Psoas muscle (tissue), 8 donors: Measurements from ENCODE around the gene FBXO39. TPM values are rescaled to one million over a fixed set of nuclear protein-coding genes. Genes with fewer than 3 reads are reported as not detected.
A peak's percentile ranks its signal among the peaks of the same experiment; 100 is the strongest.

ENCODE experiments used
- ATAC-seq, 4 donors: fragments of 200-7000 bp; cut with Tn5 transposase; one replicate each; pipeline ENCODE4 v1.9.1; 2020; ENCODE audit warnings: moderate library complexity in 3 of 4, mild to moderate bottlenecking in 2 of 4
- DNase-seq, 2 donors: peaks; one replicate each; pipeline ENCODE4 v3.0.0-alpha.2; 2020
- H3K27ac ChIP-seq: fragments of 200-600 bp; one replicate; pipeline ENCODE4 v1.8.0; 2022
- H3K27me3 ChIP-seq, 3 donors: fragments of 200-600 bp in 1 of 3; one replicate each; pipeline versions ENCODE4 v1.6.1 to v1.8.0; 2013 to 2022; ENCODE audit warnings: low read length in 2 of 3, mild to moderate bottlenecking in 2 of 3, moderate library complexity in 1 of 3; ENCODE audit not compliant: insufficient read depth in 3 of 3
- H3K36me3 ChIP-seq, 2 donors: fragments of 200-600 bp in 1 of 2; one replicate each; pipeline versions ENCODE4 v1.6.1 to v1.8.0; 2013 to 2022; ENCODE audit warnings: low read depth in 1 of 2, mild to moderate bottlenecking in 1 of 2, moderate library complexity in 1 of 2; ENCODE audit not compliant: insufficient read depth in 1 of 2
- H3K4me1 ChIP-seq: fragments of 200-600 bp; one replicate; pipeline ENCODE4 v1.8.0; 2022
- H3K4me3 ChIP-seq: fragments of 200-600 bp; one replicate; pipeline ENCODE4 v1.8.0; 2022; ENCODE audit warnings: mild to moderate bottlenecking
- H3K9me3 ChIP-seq: fragments of 200-600 bp; one replicate; pipeline ENCODE4 v1.8.0; 2022
- WGBS, 3 donors: extraction: QIAGEN DNeasy Blood & Tissue Kit; methylation state at CpG; one replicate each; pipeline versions ENCODE4 v1.1.6 to v1.1.7; 2013; 5-methylcytosine and 5-hydroxymethylcytosine counted together
- intact Hi-C, 2 donors: fragments of 100-400 bp; cut with DNase I; formaldehyde crosslinking; loops; one replicate each; pipeline versions ENCODE4 v1.11.0 to v1.14.2; 2022
- polyA plus RNA-seq, 3 donors: library from polyadenylated mRNA; stranded (reverse); fragments of 200-250 nt; gene quantifications; one replicate each; pipeline ENCODE4 v1.2.3, GENCODE V29; 2013
- total RNA-seq, 4 donors: library from RNA; stranded (reverse); fragmentation: NEBNext Ultra II Directional in 2 of 4; extraction: Animal tissue kit (Norgen Biotek cat#: 25700) in 2 of 4; gene quantifications; one replicate each; pipeline versions ENCODE4 v1.2.1 to v1.2.4, GENCODE V29; 2021 to 2023
- TF ChIP-seq, protein P1 (sequence below): fragments of 200-600 bp; IDR thresholded peaks from one replicate; pipeline ENCODE4 v1.8.0; 2022; ENCODE audit warnings: antibody characterized with exemption
- donor health status: healthy with polysubstance abuse.
- donor health status: DM: no; HTN: no; CAD: no; lungs with moderate emphysema.
- donor health status: Bipolar disorder and iron deficiency.
- donor health status: healthy.
- donor health status: DM: yes; HTN: yes; CAD: no.
- donor health status: DM: no; HTN: no; CAD: no.
- donor health status: DM: no; HTN: no; CAD: no.
- donor health status: DM: yes; HTN: yes; CAD: no.

Gene FBXO39
- total and polyA plus RNA-seq, 7 donors: 0.01 to 0.34 (median 0.24) TPM; not detected in 3

GRCh38 chr17:6755731-6756184, 20.3 kb upstream of the FBXO39 start, which contains the start of gene XAF1:
Gene XAF1 (plus strand): TSS chr17:6756046. CDS start chr17:6756079, 33 bp downstream.
- peaks cover 0 to 7% (median 2%) of the 10 kb centered on the region in 3 donors for H3K27me3 ChIP-seq
- peak in 2 of 4 donors; percentile 20 to 34 for ATAC-seq
- peaks cover 0 to 10% of the 10 kb centered on the region in 2 donors for H3K36me3 ChIP-seq
- peak in 1 of 2 donors; percentile 52 for DNase-seq
- peak within 1 kb of the TSS; percentile 63 for H3K4me3 ChIP-seq
- 11 to 23% (median 12%) methylated on average over 14 of the region's 14 CpGs for WGBS, 3 donors
- H3K9me3 ChIP-seq: no peaks in the 10 kb centered on the region
- H3K4me1 ChIP-seq: peaks cover 5% of the 10 kb centered on the region
- intact Hi-C loops: no loop called here
- peak within 1 kb of the TSS; percentile 75 for H3K27ac ChIP-seq
- TF ChIP-seq, protein P1, sequence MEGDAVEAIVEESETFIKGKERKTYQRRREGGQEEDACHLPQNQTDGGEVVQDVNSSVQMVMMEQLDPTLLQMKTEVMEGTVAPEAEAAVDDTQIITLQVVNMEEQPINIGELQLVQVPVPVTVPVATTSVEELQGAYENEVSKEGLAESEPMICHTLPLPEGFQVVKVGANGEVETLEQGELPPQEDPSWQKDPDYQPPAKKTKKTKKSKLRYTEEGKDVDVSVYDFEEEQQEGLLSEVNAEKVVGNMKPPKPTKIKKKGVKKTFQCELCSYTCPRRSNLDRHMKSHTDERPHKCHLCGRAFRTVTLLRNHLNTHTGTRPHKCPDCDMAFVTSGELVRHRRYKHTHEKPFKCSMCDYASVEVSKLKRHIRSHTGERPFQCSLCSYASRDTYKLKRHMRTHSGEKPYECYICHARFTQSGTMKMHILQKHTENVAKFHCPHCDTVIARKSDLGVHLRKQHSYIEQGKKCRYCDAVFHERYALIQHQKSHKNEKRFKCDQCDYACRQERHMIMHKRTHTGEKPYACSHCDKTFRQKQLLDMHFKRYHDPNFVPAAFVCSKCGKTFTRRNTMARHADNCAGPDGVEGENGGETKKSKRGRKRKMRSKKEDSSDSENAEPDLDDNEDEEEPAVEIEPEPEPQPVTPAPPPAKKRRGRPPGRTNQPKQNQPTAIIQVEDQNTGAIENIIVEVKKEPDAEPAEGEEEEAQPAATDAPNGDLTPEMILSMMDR: no peak

GRCh38 chr17:6756425-6757031, 19.5 kb upstream of the FBXO39 start:
- intact Hi-C loops: no loop called here
- H3K27ac ChIP-seq: peak overlapping the region; percentile 75
- peak overlapping the region; percentile 63 for H3K4me3 ChIP-seq

DNA sequence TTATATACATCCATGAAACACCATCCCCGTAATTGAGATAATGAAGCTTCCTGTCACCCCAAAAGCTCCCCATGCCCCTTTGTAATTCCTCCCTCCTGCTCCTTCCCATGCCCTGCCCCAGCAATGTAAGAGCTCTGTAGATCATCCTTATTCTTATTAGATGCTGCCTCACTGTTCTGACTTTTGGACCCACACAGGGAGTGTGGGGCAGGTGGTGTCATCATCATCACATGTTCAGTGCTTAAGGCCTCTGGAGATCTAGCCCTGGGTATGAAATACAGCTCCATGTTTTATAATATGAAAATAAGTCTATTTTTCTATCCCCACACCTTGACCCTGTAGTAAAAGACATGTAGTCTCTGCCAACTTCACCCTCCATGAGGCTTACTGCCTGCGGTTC, 18.3 kb upstream of the FBXO39 start:
- peaks cover 0 to 7% (median 2%) of the 10 kb centered on the region in 3 donors for H3K27me3 ChIP-seq
- H3K9me3 ChIP-seq: no peaks in the 10 kb centered on the region
- H3K27ac ChIP-seq: no peak overlapping the region
- 88 to 93% (median 93%) methylated on average over 2 of the region's 2 CpGs for WGBS, 3 donors
- ATAC-seq (no peak), DNase-seq (no peak)
- H3K4me3 ChIP-seq: peak overlapping the region; percentile 63
- TF ChIP-seq, protein P1: no peak
- peaks cover 0 to 28% of the 10 kb centered on the region in 2 donors for H3K36me3 ChIP-seq
- intact Hi-C loops: no loop called here
- peaks cover 1% of the 10 kb centered on the region for H3K4me1 ChIP-seq

More at GRCh38 chr17:6756425-6757031, 19.5 kb upstream of the FBXO39 start:
- 46 to 52% (median 46%) methylated on average over 13 of the region's 13 CpGs for WGBS, 3 donors
- Histone ChIP-seq H3K4me1 (peaks cover 5% of the 10 kb centered on the region), H3K27me3 (peaks cover 0 to 7% (median 2%) of the 10 kb centered on the region in 3 donors), H3K9me3 (no peaks in the 10 kb centered on the region), H3K36me3 (peaks cover 0 to 18% of the 10 kb centered on the region in 2 donors)
- DNase-seq (no peak), ATAC-seq (no peak)
- TF ChIP-seq, protein P1: no peak

GRCh38 chr17:6761779-6762178, 14.2 kb upstream of the FBXO39 start:
- Histone ChIP-seq H3K36me3 (peaks cover 0 to 54% of the 10 kb centered on the region in 2 donors), H3K9me3 (no peaks in the 10 kb centered on the region), H3K27ac (no peak overlapping the region), H3K4me1 (no peaks in the 10 kb centered on the region), H3K27me3 (peaks cover 0 to 2% (median 0%) of the 10 kb centered on the region in 3 donors), H3K4me3 (no peak overlapping the region)
- no peak for ATAC-seq
- WGBS, 3 donors: 74 to 81% (median 80%) methylated on average over 8 of the region's 8 CpGs
- no peak for DNase-seq
- intact Hi-C loops: no loop called here
- TF ChIP-seq, protein P1: no peak
